Esophagus muscularis mucosa (tissue), 4 donors: ENCODE results near the gene UGT1A6. TPM values are rescaled to one million over a fixed set of nuclear protein-coding genes. Genes with fewer than 3 reads are reported as not detected.

ENCODE experiments used
- DNase-seq: peaks from one replicate; pipeline ENCODE4 v3.0.0-alpha.2; 2017; ENCODE audit errors: extremely low spot score
- H3K27ac ChIP-seq, 4 donors: fragments of 200-600 bp; sonication (generic); replicated peaks in 1 of 4; 1 replicate in 3 of 4; 2 replicates in 1 of 4; pipeline ENCODE4 v1.5.1; 2016 to 2019; ENCODE audit warnings: mild to moderate bottlenecking in 1 of 4
- H3K27me3 ChIP-seq, 4 donors: fragments of 200-600 bp; sonication (generic); one replicate each; pipeline versions ENCODE4 v1.5.1 to v1.6.0; 2016 to 2019
- H3K36me3 ChIP-seq, 4 donors: fragments of 200-600 bp; sonication (generic); one replicate each; pipeline ENCODE4 v1.5.1; 2016 to 2019
- H3K4me1 ChIP-seq, 4 donors: fragments of 200-600 bp; sonication (generic); one replicate each; pipeline ENCODE4 v1.5.1; 2016 to 2019
- H3K4me3 ChIP-seq, 4 donors: fragments of 200-600 bp; sonication (generic); 1 replicate in 2 of 4; 2 replicates in 2 of 4; pipeline ENCODE4 v1.5.1; 2016 to 2019; ENCODE audit warnings: mild to moderate bottlenecking in 4 of 4, moderate library complexity in 1 of 4
- H3K9me3 ChIP-seq, 4 donors: fragments of 200-600 bp; sonication (generic); 1 replicate in 3 of 4; 2 replicates in 1 of 4; pipeline ENCODE4 v1.5.1; 2016 to 2019
- EP300 ChIP-seq: sonication (generic); formaldehyde crosslinking; IDR thresholded peaks from one replicate; pipeline ENCODE4 v1.6.1; 2017; ENCODE audit warnings: antibody characterized with exemption
- POLR2A ChIP-seq: fragments of 450-650 bp; IDR thresholded peaks from one replicate; pipeline ENCODE4 v1.6.1; 2017; ENCODE audit warnings: antibody characterized with exemption, moderate library complexity, mild to moderate bottlenecking, low read depth
- POLR2AphosphoS5 ChIP-seq, 2 donors: sonication (generic); formaldehyde crosslinking; IDR thresholded peaks; one replicate each; pipeline ENCODE4 v1.6.1; 2017; ENCODE audit warnings: antibody characterized with exemption in 2 of 2
- WGBS: methylation state at CpG from one replicate; pipeline ENCODE4 v1.1.5; 2018; 5-methylcytosine and 5-hydroxymethylcytosine counted together
- intact Hi-C: fragments of 100-400 bp; cut with DNase I; formaldehyde crosslinking; loops from one replicate; pipeline ENCODE4 v1.15.1; 2023
- total RNA-seq, 4 donors: library from RNA; depleted of rRNA; stranded (reverse); fragments of >200 nt; gene quantifications; one replicate each; pipeline versions ENCODE4 v1.1.0 to v1.2.1, GENCODE V29; 2016
- TF ChIP-seq, protein P1 (sequence below), 3 experiments: fragments of 200-600 bp in 2 of 3; fragments of 450-650 bp in 1 of 3; sonication (generic) in 2 of 3; IDR thresholded peaks; one replicate each; pipeline ENCODE4 v1.5.1; 2017 to 2019; ENCODE audit warnings: antibody characterized with exemption in 3 of 3, mild to moderate bottlenecking in 2 of 3, moderate library complexity in 1 of 3

UGT1A6 gene
- total RNA-seq, 4 donors from 2014 or later, result not detected

- H3K36me3 ChIP-seq, result no peaks in the 10 kb centered on the region
- TF ChIP-seq EP300 (no peak), POLR2AphosphoS5 (IDR thresholded peaks at IDR 0.05) (no peak), POLR2A (no peak)
- TF ChIP-seq, protein P1, sequence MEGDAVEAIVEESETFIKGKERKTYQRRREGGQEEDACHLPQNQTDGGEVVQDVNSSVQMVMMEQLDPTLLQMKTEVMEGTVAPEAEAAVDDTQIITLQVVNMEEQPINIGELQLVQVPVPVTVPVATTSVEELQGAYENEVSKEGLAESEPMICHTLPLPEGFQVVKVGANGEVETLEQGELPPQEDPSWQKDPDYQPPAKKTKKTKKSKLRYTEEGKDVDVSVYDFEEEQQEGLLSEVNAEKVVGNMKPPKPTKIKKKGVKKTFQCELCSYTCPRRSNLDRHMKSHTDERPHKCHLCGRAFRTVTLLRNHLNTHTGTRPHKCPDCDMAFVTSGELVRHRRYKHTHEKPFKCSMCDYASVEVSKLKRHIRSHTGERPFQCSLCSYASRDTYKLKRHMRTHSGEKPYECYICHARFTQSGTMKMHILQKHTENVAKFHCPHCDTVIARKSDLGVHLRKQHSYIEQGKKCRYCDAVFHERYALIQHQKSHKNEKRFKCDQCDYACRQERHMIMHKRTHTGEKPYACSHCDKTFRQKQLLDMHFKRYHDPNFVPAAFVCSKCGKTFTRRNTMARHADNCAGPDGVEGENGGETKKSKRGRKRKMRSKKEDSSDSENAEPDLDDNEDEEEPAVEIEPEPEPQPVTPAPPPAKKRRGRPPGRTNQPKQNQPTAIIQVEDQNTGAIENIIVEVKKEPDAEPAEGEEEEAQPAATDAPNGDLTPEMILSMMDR (IDR thresholded peaks at IDR 0.05), result no peak
- 71% methylated on average over 4 of the region's 4 CpGs for WGBS
- intact Hi-C loops, result no loop called here
- no peak overlapping the region for H3K4me3 ChIP-seq
- H3K9me3 ChIP-seq, result no peaks in the 10 kb centered on the region
- H3K27ac ChIP-seq, result no peak overlapping the region
- DNase-seq, result no peak
- no peaks in the 10 kb centered on the region for H3K4me1 ChIP-seq
- H3K27me3 ChIP-seq, result peaks cover 0 to 5% (median 0%) of the 10 kb centered on the region in 4 donors
Measured at GRCh38 chr2:233816771-233817170, 124.1 kb downstream of the UGT1A6 start.

- TF ChIP-seq, protein P1 (IDR thresholded peaks at IDR 0.05), result no peak
- TF ChIP-seq EP300 (no peak), POLR2AphosphoS5 (IDR thresholded peaks at IDR 0.05) (no peak), POLR2A (no peak)
- Histone ChIP-seq H3K4me3 (no peak overlapping the region), H3K27me3 (peaks cover 0 to 5% (median 0%) of the 10 kb centered on the region in 4 donors), H3K36me3 (no peaks in the 10 kb centered on the region), H3K27ac (no peak overlapping the region), H3K4me1 (no peaks in the 10 kb centered on the region), H3K9me3 (no peaks in the 10 kb centered on the region)
- 90% methylated on average over 2 of the region's 3 CpGs for WGBS
- DNase-seq, result no peak
- intact Hi-C loops, result no loop called here
Measured at GRCh38 chr2:233817361-233817911, 124.7 kb downstream of the UGT1A6 start.

GRCh38 chr2:233817995-233818638 lies 125.4 kb downstream of the UGT1A6 start:
- H3K4me1 ChIP-seq, result no peaks in the 10 kb centered on the region
- no peak overlapping the region for H3K4me3 ChIP-seq
- no peak for DNase-seq
- 91% methylated on average over 9 of the region's 11 CpGs for WGBS
- peaks cover 0 to 5% (median 0%) of the 10 kb centered on the region in 4 donors for H3K27me3 ChIP-seq
- H3K36me3 ChIP-seq, result no peaks in the 10 kb centered on the region
- TF ChIP-seq, protein P1 (IDR thresholded peaks at IDR 0.05), result no peak
- TF ChIP-seq POLR2AphosphoS5 (IDR thresholded peaks at IDR 0.05) (no peak), POLR2A (no peak), EP300 (no peak)
- intact Hi-C loops, result no loop called here
- H3K9me3 ChIP-seq, result no peaks in the 10 kb centered on the region
- H3K27ac ChIP-seq, result no peak overlapping the region

- Histone ChIP-seq H3K4me3 (no peak overlapping the region), H3K4me1 (no peaks in the 10 kb centered on the region), H3K27ac (no peak overlapping the region), H3K9me3 (no peaks in the 10 kb centered on the region), H3K27me3 (peaks cover 0 to 5% (median 0%) of the 10 kb centered on the region in 4 donors), H3K36me3 (no peaks in the 10 kb centered on the region)
- TF ChIP-seq, protein P1 (IDR thresholded peaks at IDR 0.05), result no peak
- TF ChIP-seq EP300 (no peak), POLR2AphosphoS5 (IDR thresholded peaks at IDR 0.05) (no peak), POLR2A (no peak)
- DNase-seq, result no peak
- intact Hi-C loops, result no loop called here
- WGBS, result 85% methylated on average over 14 of the region's 17 CpGs
Measured at GRCh38 chr2:233818639-233819621, 126.2 kb downstream of the UGT1A6 start.
